Activated CD8-positive, alpha-beta memory T cell treated with anti-CD3 and anti-CD28 coated beads, Interleukin-2, amount 50 U/mL, for 1 hour (primary cell): ENCODE measurements around the gene ABTB2.

ENCODE experiments used
- DNase-seq: peaks from one replicate; pipeline ENCODE4 v3.0.0-alpha.2; 2020; ENCODE audit errors: extremely low read depth

ABTB2 gene

GRCh38 chr11:34315394-34315793 is 42.4 kb downstream of the ABTB2 start:
- no peak for DNase-seq

- no peak for DNase-seq
Observed at GRCh38 chr11:34314936-34315335, 42.9 kb downstream of the ABTB2 start.

- DNase-seq: no peak
Observed at GRCh38 chr11:34314176-34314575, 43.6 kb downstream of the ABTB2 start.

GRCh38 chr11:34313099-34313517 is 44.7 kb downstream of the ABTB2 start:
- DNase-seq: no peak

GRCh38 chr11:34311126-34311525 is 46.7 kb downstream of the ABTB2 start:
- no peak for DNase-seq

- no peak for DNase-seq
Observed at GRCh38 chr11:34309965-34310364, 47.8 kb downstream of the ABTB2 start.

GRCh38 chr11:34308913-34309585 is 48.8 kb downstream of the ABTB2 start:
- DNase-seq: no peak

GRCh38 chr11:34308049-34308912 is 49.5 kb downstream of the ABTB2 start:
- DNase-seq: no peak

- DNase-seq: no peak
Observed at GRCh38 chr11:34305780-34306179, 52.0 kb downstream of the ABTB2 start.

- no peak for DNase-seq
Observed at GRCh38 chr11:34305193-34305592, 52.6 kb downstream of the ABTB2 start.

GRCh38 chr11:34303028-34303570 is 54.7 kb downstream of the ABTB2 start:
- DNase-seq: no peak

GRCh38 chr11:34302046-34302921 is 55.5 kb downstream of the ABTB2 start:
- DNase-seq: no peak

GRCh38 chr11:34300926-34301295 is 56.9 kb downstream of the ABTB2 start:
- no peak for DNase-seq

- no peak for DNase-seq
Observed at GRCh38 chr11:34300026-34300925, 57.5 kb downstream of the ABTB2 start.

- DNase-seq: no peak
Observed at GRCh38 chr11:34299284-34299972, 58.4 kb downstream of the ABTB2 start.

GRCh38 chr11:34298871-34299270 is 58.9 kb downstream of the ABTB2 start:
- DNase-seq: no peak

GRCh38 chr11:34296412-34296811 is 61.4 kb downstream of the ABTB2 start:
- no peak for DNase-seq

GRCh38 chr11:34292546-34292945 is 65.3 kb downstream of the ABTB2 start:
- no peak for DNase-seq

- no peak for DNase-seq
Observed at GRCh38 chr11:34292111-34292510, 65.7 kb downstream of the ABTB2 start.

- no peak for DNase-seq
Observed at GRCh38 chr11:34290926-34291325, 66.9 kb downstream of the ABTB2 start.
